Liver (tissue), 9 donors: ENCODE data around the gene APOL3. TPM values are rescaled to one million over a fixed set of nuclear protein-coding genes. Genes with fewer than 3 reads are reported as not detected.

Source experiments
- DNase-seq: peaks from one replicate; pipeline ENCODE4 v3.0.0-alpha.2; 2017; ENCODE audit warnings: low spot score
- H3K27ac ChIP-seq, 2 donors: one replicate each; pipeline ENCODE4 v1.7.0; 2013; ENCODE audit warnings: inconsistent platforms in 2 of 2, low read length in 2 of 2, control low read depth in 1 of 2, low read depth in 1 of 2, mild to moderate bottlenecking in 1 of 2
- H3K27me3 ChIP-seq, 4 donors: one replicate each; pipeline versions ENCODE4 v1.6.1 to v1.7.0; 2013; ENCODE audit warnings: low read length in 3 of 4, inconsistent platforms in 1 of 4, mild to moderate bottlenecking in 1 of 4, moderate library complexity in 1 of 4; ENCODE audit not compliant: control insufficient read depth in 4 of 4, insufficient read depth in 4 of 4
- H3K36me3 ChIP-seq, 4 donors: one replicate each; pipeline versions ENCODE4 v1.6.1 to v1.7.0; 2013; ENCODE audit warnings: low read length in 3 of 4, mild to moderate bottlenecking in 3 of 4, low read depth in 1 of 4, moderate library complexity in 1 of 4; ENCODE audit not compliant: control insufficient read depth in 4 of 4, insufficient read depth in 3 of 4
- H3K4me1 ChIP-seq, 4 donors: one replicate each; pipeline versions ENCODE4 v1.6.1 to v1.7.0; 2013; ENCODE audit warnings: low read length in 3 of 4, mild to moderate bottlenecking in 3 of 4, moderate library complexity in 1 of 4; ENCODE audit not compliant: control insufficient read depth in 4 of 4, insufficient read depth in 4 of 4
- H3K4me3 ChIP-seq, 3 donors: one replicate each; pipeline versions ENCODE4 v1.6.1 to v1.7.0; 2013; ENCODE audit warnings: low read length in 3 of 3, control low read depth in 1 of 3, low read depth in 1 of 3, mild to moderate bottlenecking in 1 of 3
- H3K9ac ChIP-seq, 2 donors: one replicate each; pipeline ENCODE4 v1.7.0; 2013; ENCODE audit warnings: low read length in 2 of 2, mild to moderate bottlenecking in 2 of 2, moderate library complexity in 2 of 2, control low read depth in 1 of 2, low read depth in 1 of 2
- H3K9me3 ChIP-seq, 4 donors: one replicate each; pipeline versions ENCODE4 v1.6.1 to v1.7.0; 2013; ENCODE audit warnings: low read length in 3 of 4; ENCODE audit not compliant: control insufficient read depth in 4 of 4
- ATF3 ChIP-seq: IDR thresholded peaks from 2 replicates; pipeline ENCODE4 v1.6.1; 2016; ENCODE audit warnings: antibody characterized with exemption
- CTCF ChIP-seq: fragments of 150-350 bp; IDR thresholded peaks from 2 replicates; pipeline ENCODE4 v1.5.1; 2017; ENCODE audit warnings: improper control_type of control experiment, low read depth, low read length; ENCODE audit not compliant: missing input control
- FOXA1 ChIP-seq: IDR thresholded peaks from 2 replicates; pipeline ENCODE4 v1.6.1; 2016; ENCODE audit warnings: antibody characterized with exemption
- FOXA2 ChIP-seq: IDR thresholded peaks from 2 replicates; pipeline ENCODE4 v1.6.1; 2016; ENCODE audit warnings: antibody characterized with exemption
- HNF4A ChIP-seq, 2 donors: conservative IDR thresholded peaks; 2 replicates each; pipeline ENCODE4 v1.6.1; 2016; ENCODE audit warnings: antibody characterized with exemption in 2 of 2, mild to moderate bottlenecking in 2 of 2
- HNF4G ChIP-seq: IDR thresholded peaks from 2 replicates; pipeline ENCODE4 v1.6.1; 2016; ENCODE audit warnings: antibody characterized with exemption
- JUND ChIP-seq, 2 donors: IDR thresholded peaks; 2 replicates each; pipeline ENCODE4 v1.6.1; 2016; ENCODE audit warnings: antibody characterized with exemption in 2 of 2
- MAX ChIP-seq: IDR thresholded peaks from 2 replicates; pipeline ENCODE4 v1.6.1; 2016; ENCODE audit warnings: antibody characterized with exemption
- NR2F2 ChIP-seq: IDR thresholded peaks from 2 replicates; pipeline ENCODE4 v1.6.1; 2016; ENCODE audit warnings: antibody characterized with exemption
- RAD21 ChIP-seq, 2 donors: IDR thresholded peaks; 2 replicates each; pipeline ENCODE4 v1.6.1; 2016; ENCODE audit warnings: antibody characterized with exemption in 2 of 2, mild to moderate bottlenecking in 2 of 2
- REST ChIP-seq: IDR thresholded peaks from 2 replicates; pipeline ENCODE4 v1.6.1; 2016; ENCODE audit warnings: antibody characterized with exemption, mild to moderate bottlenecking
- RXRA ChIP-seq, 2 donors: IDR thresholded peaks; 2 replicates each; pipeline ENCODE4 v1.6.1; 2017 to 2018; ENCODE audit warnings: antibody characterized with exemption in 2 of 2, mild to moderate bottlenecking in 1 of 2
- SP1 ChIP-seq: IDR thresholded peaks from 2 replicates; pipeline ENCODE4 v1.6.1; 2018; ENCODE audit warnings: antibody characterized with exemption, mild to moderate bottlenecking
- TAF1 ChIP-seq: conservative IDR thresholded peaks from 2 replicates; pipeline ENCODE4 v1.6.1; 2016; ENCODE audit warnings: antibody characterized with exemption, mild to moderate bottlenecking
- YY1 ChIP-seq: IDR thresholded peaks from 2 replicates; pipeline ENCODE4 v1.6.1; 2016; ENCODE audit warnings: antibody characterized with exemption, mild to moderate bottlenecking
- ZBTB33 ChIP-seq: IDR thresholded peaks from 2 replicates; pipeline ENCODE4 v1.6.1; 2016; ENCODE audit warnings: antibody characterized with exemption
- WGBS: extraction: QIAGEN DNeasy Blood & Tissue Kit; methylation state at CpG from one replicate; pipeline ENCODE4 v1.1.7; 2013; 5-methylcytosine and 5-hydroxymethylcytosine counted together
- polyA plus RNA-seq, 2 donors: library from polyadenylated mRNA; stranded (reverse) in 1 of 2; unstranded in 1 of 2; fragments of 200-250 nt in 1 of 2; fragments of >200 nt in 1 of 2; fragmentation: Nextera tagmentation in 1 of 2; extraction: Ambion mirVana in 1 of 2; gene quantifications; one replicate each; pipeline versions ENCODE4 v1.2.1 to v1.2.3, GENCODE V29; 2013 to 2015
- total RNA-seq, 2 donors: library from RNA; depleted of rRNA; stranded (reverse); fragments of >200 nt; gene quantifications; one replicate each; pipeline ENCODE4 v1.2.3, GENCODE V29; 2014
- donor health status: healthy.
- donor health status: healthy.
- donor health status: healthy.
- donor health status: healthy.
- donor health status: healthy.

APOL3 gene
- total and polyA plus RNA-seq, 4 donors: 7.2 to 34.5 (median 11.8) TPM

- WGBS: 88% methylated on average over 7 of the region's 7 CpGs
- Histone ChIP-seq H3K9me3 (no peaks in the 10 kb centered on the region), H3K9ac (no peak overlapping the region), H3K27ac (no peak overlapping the region), H3K4me3 (no peak overlapping the region), H3K4me1 (peaks cover 0 to 3% (median 0%) of the 10 kb centered on the region in 4 donors), H3K36me3 (no peaks in the 10 kb centered on the region), H3K27me3 (no peaks in the 10 kb centered on the region)
- no peak for DNase-seq
- TF ChIP-seq MAX (no peak), JUND (IDR thresholded peaks at IDR 0.05) (no peak), FOXA1 (no peak), NR2F2 (no peak)
Measured at GRCh38 chr22:36182056-36182455, 21.5 kb upstream of the APOL3 start.

GRCh38 chr22:36180928-36181327 lies 20.4 kb upstream of the APOL3 start:
- Histone ChIP-seq H3K27ac (no peak overlapping the region), H3K9ac (no peak overlapping the region), H3K9me3 (no peaks in the 10 kb centered on the region), H3K4me1 (peaks cover 0 to 3% (median 0%) of the 10 kb centered on the region in 4 donors), H3K36me3 (no peaks in the 10 kb centered on the region), H3K27me3 (no peaks in the 10 kb centered on the region), H3K4me3 (no peak overlapping the region)
- no peak for DNase-seq
- whole genome bisulfite sequencing: 89% methylated on average over 6 of the region's 6 CpGs
- TF ChIP-seq ATF3: no peak
- TF ChIP-seq RXRA (IDR thresholded peaks at IDR 0.05): no peak
- TF ChIP-seq SP1: no peak
- no peak for TF ChIP-seq ZBTB33
- TF ChIP-seq FOXA1: no peak
- TF ChIP-seq NR2F2: no peak
- no peak for TF ChIP-seq CTCF
- no peak for TF ChIP-seq JUND (IDR thresholded peaks at IDR 0.05)
- TF ChIP-seq HNF4A (conservative IDR thresholded peaks at IDR 0.05): no peak
- TF ChIP-seq MAX: no peak
- no peak for TF ChIP-seq REST
- TF ChIP-seq TAF1: no peak
- no peak for TF ChIP-seq FOXA2
- no peak for TF ChIP-seq RAD21 (IDR thresholded peaks at IDR 0.05)
- no peak for TF ChIP-seq YY1
- no peak for TF ChIP-seq HNF4G
